GM19023 (cell line): ENCODE results near the gene NES.

Source experiments
- ATAC-seq: cut with Tn5 transposase; IDR thresholded peaks from one replicate; pipeline ENCODE4 v1.9.1; 2021; ENCODE audit warnings: mild to moderate bottlenecking, moderate library complexity; ENCODE audit not compliant: unreplicated experiment

Gene NES

GRCh38 chr1:156705321-156705917 is 28.2 kb upstream of the NES start, which contains the start of gene CRABP2:
Gene CRABP2 (minus strand): TSS chr1:156705583. CDS start chr1:156705446, 137 bp downstream.
- no peak for ATAC-seq

GRCh38 chr1:156704930-156705320 is 27.7 kb upstream of the NES start:
- no peak for ATAC-seq

- no peak for ATAC-seq
These were observed 27.0 kb upstream of the NES start for GRCh38 chr1:156704166-156704711.

GRCh38 chr1:156703741-156704140 is 26.5 kb upstream of the NES start:
- no peak for ATAC-seq

GRCh38 chr1:156703336-156703735 is 26.1 kb upstream of the NES start:
- ATAC-seq: no peak

- ATAC-seq: no peak
These were observed 23.7 kb upstream of the NES start for GRCh38 chr1:156700736-156701531.

- ATAC-seq: no peak
These were observed 21.8 kb upstream of the NES start for GRCh38 chr1:156698995-156699394.

- ATAC-seq: no peak
These were observed 20.3 kb upstream of the NES start for GRCh38 chr1:156697481-156697880.

GRCh38 chr1:156696755-156697154 is 19.5 kb upstream of the NES start:
- no peak for ATAC-seq

GRCh38 chr1:156694690-156694962 is 17.4 kb upstream of the NES start:
- ATAC-seq: no peak

- ATAC-seq: no peak
These were observed 16.9 kb upstream of the NES start for GRCh38 chr1:156693848-156694689.

- ATAC-seq: no peak
These were observed 16.0 kb upstream of the NES start for GRCh38 chr1:156692925-156693847.

- no peak for ATAC-seq
These were observed 15.3 kb upstream of the NES start for GRCh38 chr1:156692441-156692924.

GRCh38 chr1:156691665-156692440 is 14.6 kb upstream of the NES start:
- ATAC-seq: no peak

- ATAC-seq: no peak
These were observed 14.0 kb upstream of the NES start for GRCh38 chr1:156691191-156691590.

GRCh38 chr1:156690675-156691036 is 13.4 kb upstream of the NES start:
- no peak for ATAC-seq

- no peak for ATAC-seq
These were observed 12.9 kb upstream of the NES start for GRCh38 chr1:156689953-156690674.

GRCh38 chr1:156689035-156689952 is 12.1 kb upstream of the NES start:
- no peak for ATAC-seq
